Smooth muscle cell (in vitro differentiated cells): ENCODE results near the gene DDX56. TPM values are rescaled to one million over a fixed set of nuclear protein-coding genes. Genes with fewer than 3 reads are reported as not detected.
A peak's percentile ranks its signal among the peaks of the same experiment; 100 is the strongest.

ENCODE experiments used
- DNase-seq: peaks from one replicate; lab custom pipeline; 2025; ENCODE audit not compliant: unreplicated experiment; lab: John Stamatoyannopoulos, UW
- H2AFZ ChIP-seq: fragments of 200-600 bp; sonication (generic); 2 replicates; pipeline ENCODE4 v1.6.0; 2016; ENCODE audit warnings: antibody characterized with exemption, low read depth, mild to moderate bottlenecking
- H3F3A ChIP-seq: fragments of 200-600 bp; sonication (generic); 2 replicates; pipeline ENCODE4 v1.6.0; 2017; ENCODE audit warnings: antibody characterized with exemption, low read depth
- H3K27ac ChIP-seq: fragments of 200-600 bp; sonication (generic); 2 replicates; pipeline ENCODE4 v1.5.1; 2016; ENCODE audit warnings: low read depth, mild to moderate bottlenecking
- H3K27me3 ChIP-seq: fragments of 200-600 bp; sonication (generic); 2 replicates; pipeline ENCODE4 v1.6.1; 2016; ENCODE audit warnings: low read depth, mild to moderate bottlenecking
- H3K36me3 ChIP-seq: fragments of 200-600 bp; sonication (generic); 2 replicates; pipeline ENCODE4 v1.5.1; 2016; ENCODE audit warnings: low read depth
- H3K4me1 ChIP-seq: fragments of 200-600 bp; sonication (generic); 2 replicates; pipeline ENCODE4 v1.5.1; 2016; ENCODE audit warnings: low read depth
- H3K4me2 ChIP-seq: fragments of 200-600 bp; sonication (generic); 2 replicates; pipeline ENCODE4 v1.6.0; 2016; ENCODE audit warnings: mild to moderate bottlenecking
- H3K4me3 ChIP-seq: fragments of 200-600 bp; sonication (generic); 2 replicates; pipeline ENCODE4 v1.5.1; 2016; ENCODE audit warnings: mild to moderate bottlenecking
- H3K79me2 ChIP-seq: fragments of 200-600 bp; sonication (generic); 2 replicates; pipeline ENCODE4 v1.6.0; 2016; ENCODE audit warnings: low read depth, mild to moderate bottlenecking
- H3K9ac ChIP-seq: fragments of 200-600 bp; sonication (generic); 2 replicates; pipeline ENCODE4 v1.6.0; 2016; ENCODE audit warnings: low read depth
- H3K9me3 ChIP-seq: fragments of 200-600 bp; sonication (generic); replicated peaks from 2 replicates; pipeline ENCODE4 v1.5.1; 2016; ENCODE audit warnings: low read depth
- H4K20me1 ChIP-seq: fragments of 200-600 bp; sonication (generic); 2 replicates; pipeline ENCODE4 v1.6.0; 2016; ENCODE audit warnings: low read depth
- WGBS: methylation state at CpG from one replicate; pipeline ENCODE4 v1.1.7; 2016; ENCODE audit warnings: low lambda C conversion rate; 5-methylcytosine and 5-hydroxymethylcytosine counted together
- polyA plus RNA-seq: library from polyadenylated mRNA; unstranded; fragments of >200 nt; fragmentation: Nextera tagmentation; extraction: Ambion mirVana; gene quantifications from 2 replicates; pipeline ENCODE4 v1.2.1, GENCODE V29; 2016
- total RNA-seq: library from RNA; depleted of rRNA; stranded (reverse); fragments of >200 nt; gene quantifications from 2 replicates; pipeline ENCODE4 v1.2.3, GENCODE V29; 2014
- TF ChIP-seq, protein P1 (sequence below): fragments of 200-600 bp; sonication (generic); IDR thresholded peaks from 2 replicates; pipeline ENCODE4 v1.5.1; 2017; ENCODE audit warnings: borderline replicate concordance, mild to moderate bottlenecking, antibody characterized with exemption; ENCODE audit not compliant: insufficient read depth, poor library complexity, severe bottlenecking

DDX56 gene
- total and polyA plus RNA-seq, 2 experiments from 2014 or later: 43.2 to 64.5 TPM

DNA sequence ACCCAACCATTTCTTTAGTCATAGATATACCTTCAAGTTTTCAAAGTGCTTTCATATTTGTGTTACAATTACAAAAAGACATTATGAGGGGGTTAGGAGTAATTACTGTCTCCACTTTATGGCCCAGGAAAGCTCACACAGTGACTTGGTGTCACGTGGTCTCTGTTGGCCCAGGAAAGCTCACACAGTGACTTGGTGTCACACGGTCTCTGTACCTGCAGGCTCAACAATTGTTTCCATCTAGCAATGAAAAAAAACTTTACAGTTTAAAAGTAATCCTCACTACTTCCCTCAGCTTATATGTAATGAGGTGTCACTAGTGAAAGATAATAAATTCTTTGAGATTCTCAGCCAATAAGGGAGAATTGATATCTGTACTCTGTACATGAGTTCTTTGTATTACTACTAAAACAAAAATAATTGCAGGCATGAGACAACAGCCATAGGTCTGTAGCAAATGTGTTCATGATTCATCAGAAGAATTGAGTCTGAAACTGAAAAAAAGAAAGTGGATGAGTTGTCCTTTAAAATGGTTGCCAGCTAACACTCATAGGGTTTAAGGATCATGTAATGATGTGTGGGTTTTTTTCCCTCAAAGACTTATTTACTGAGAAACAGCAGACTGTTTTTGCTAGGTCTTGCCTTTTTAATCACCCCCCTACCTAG lies 43.6 kb upstream of the DDX56 start:
- H3K9ac ChIP-seq: peak overlapping the region; percentile 86
- H4K20me1 ChIP-seq: peaks cover 45% of the 10 kb centered on the region
- no peak overlapping the region for H3K4me3 ChIP-seq
- H3K79me2 ChIP-seq: peaks cover 93% of the 10 kb centered on the region
- TF ChIP-seq, protein P1, sequence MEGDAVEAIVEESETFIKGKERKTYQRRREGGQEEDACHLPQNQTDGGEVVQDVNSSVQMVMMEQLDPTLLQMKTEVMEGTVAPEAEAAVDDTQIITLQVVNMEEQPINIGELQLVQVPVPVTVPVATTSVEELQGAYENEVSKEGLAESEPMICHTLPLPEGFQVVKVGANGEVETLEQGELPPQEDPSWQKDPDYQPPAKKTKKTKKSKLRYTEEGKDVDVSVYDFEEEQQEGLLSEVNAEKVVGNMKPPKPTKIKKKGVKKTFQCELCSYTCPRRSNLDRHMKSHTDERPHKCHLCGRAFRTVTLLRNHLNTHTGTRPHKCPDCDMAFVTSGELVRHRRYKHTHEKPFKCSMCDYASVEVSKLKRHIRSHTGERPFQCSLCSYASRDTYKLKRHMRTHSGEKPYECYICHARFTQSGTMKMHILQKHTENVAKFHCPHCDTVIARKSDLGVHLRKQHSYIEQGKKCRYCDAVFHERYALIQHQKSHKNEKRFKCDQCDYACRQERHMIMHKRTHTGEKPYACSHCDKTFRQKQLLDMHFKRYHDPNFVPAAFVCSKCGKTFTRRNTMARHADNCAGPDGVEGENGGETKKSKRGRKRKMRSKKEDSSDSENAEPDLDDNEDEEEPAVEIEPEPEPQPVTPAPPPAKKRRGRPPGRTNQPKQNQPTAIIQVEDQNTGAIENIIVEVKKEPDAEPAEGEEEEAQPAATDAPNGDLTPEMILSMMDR: no peak
- peak overlapping the region; percentile 37 for H3K4me2 ChIP-seq
- H3K4me1 ChIP-seq: no peaks in the 10 kb centered on the region
- no peaks in the 10 kb centered on the region for H3K9me3 ChIP-seq
- H3K36me3 ChIP-seq: no peaks in the 10 kb centered on the region
- no peaks in the 10 kb centered on the region for H3K27me3 ChIP-seq
- H3K27ac ChIP-seq: peak overlapping the region; percentile 97
- no peaks in the 10 kb centered on the region for H3F3A ChIP-seq
- 65% methylated on average over 2 of the region's 2 CpGs for WGBS
- H2AFZ ChIP-seq: no peak overlapping the region
- DNase-seq: no peak

DNA sequence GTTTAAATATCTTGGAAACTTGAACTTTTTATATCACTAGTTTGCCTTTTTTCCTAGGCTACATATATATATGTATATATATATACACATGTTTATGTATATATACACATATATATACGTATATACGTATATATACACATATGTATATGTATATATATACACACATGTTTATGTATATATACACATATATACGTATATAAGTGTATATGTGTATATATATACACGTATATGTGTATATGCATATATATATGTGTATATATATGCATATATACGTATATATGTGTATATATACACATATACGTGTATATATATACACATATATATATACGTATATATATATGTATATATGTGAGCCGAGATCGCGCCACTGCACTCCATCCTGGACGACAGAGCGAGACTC lies 42.8 kb upstream of the DDX56 start:
- no peak overlapping the region for H3K4me2 ChIP-seq
- H3K9me3 ChIP-seq: no peaks in the 10 kb centered on the region
- no peaks in the 10 kb centered on the region for H3K4me1 ChIP-seq
- peaks cover 93% of the 10 kb centered on the region for H3K79me2 ChIP-seq
- 97% methylated on average over 12 of the region's 12 CpGs for WGBS
- H2AFZ ChIP-seq: no peak overlapping the region
- H3F3A ChIP-seq: no peaks in the 10 kb centered on the region
- TF ChIP-seq, protein P1: no peak
- H3K4me3 ChIP-seq: no peak overlapping the region
- H3K27me3 ChIP-seq: no peaks in the 10 kb centered on the region
- no peak overlapping the region for H3K9ac ChIP-seq
- H3K36me3 ChIP-seq: no peaks in the 10 kb centered on the region
- H4K20me1 ChIP-seq: peaks cover 42% of the 10 kb centered on the region
- no peak for DNase-seq
- no peak overlapping the region for H3K27ac ChIP-seq

DNA sequence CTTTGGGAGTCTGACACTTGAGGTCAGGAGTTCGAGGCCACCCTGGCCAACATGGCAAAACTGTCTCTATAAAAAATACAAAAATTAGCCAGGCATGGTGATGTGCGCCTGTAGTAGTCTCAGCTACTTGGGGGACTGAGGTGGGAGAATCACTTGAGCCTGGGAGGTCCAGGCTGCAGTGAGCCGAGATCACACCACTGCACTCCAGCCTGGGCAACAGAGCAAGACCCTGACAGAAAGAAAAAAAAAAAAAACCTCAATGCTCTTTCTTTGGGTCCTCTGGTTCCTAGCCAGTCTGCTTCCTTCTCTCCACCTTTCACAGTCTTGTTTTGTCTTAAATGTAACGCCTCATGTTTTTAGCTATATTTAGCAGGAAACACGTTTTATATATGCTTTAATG lies 42.1 kb upstream of the DDX56 start:
- DNase-seq: no peak
- TF ChIP-seq, protein P1: no peak
- H2AFZ ChIP-seq: no peak overlapping the region

DNA sequence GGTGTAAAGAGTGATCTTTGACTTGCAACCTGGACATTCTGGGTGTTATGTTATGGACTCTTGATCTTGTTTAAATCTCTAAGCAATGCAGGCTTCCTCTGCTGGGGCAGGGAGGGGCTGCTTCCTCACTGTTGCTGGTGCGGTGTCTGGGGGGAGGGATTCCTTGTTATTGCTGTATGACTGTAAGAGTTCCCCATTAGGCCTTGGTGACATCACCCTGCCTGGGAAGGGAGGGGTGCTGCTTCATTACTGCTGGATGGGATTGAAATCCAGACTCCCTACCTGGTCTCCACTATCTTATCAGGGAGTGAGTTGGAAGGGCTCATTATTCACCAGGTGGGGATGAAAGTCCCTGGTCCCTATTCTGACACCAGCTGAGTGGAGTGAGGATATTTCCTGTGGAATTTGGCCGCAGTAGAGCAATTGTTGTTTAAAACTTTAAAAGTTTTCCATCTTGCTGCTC lies 41.5 kb upstream of the DDX56 start:
- peak overlapping the region; percentile 80 for H3K27ac ChIP-seq

More for the DNA sequence above, 42.1 kb upstream of the DDX56 start:
- peaks cover 93% of the 10 kb centered on the region for H3K79me2 ChIP-seq
- WGBS: 98% methylated on average over 5 of the region's 5 CpGs
- H3K4me3 ChIP-seq: no peak overlapping the region
- H3K4me1 ChIP-seq: no peaks in the 10 kb centered on the region
- no peaks in the 10 kb centered on the region for H3K27me3 ChIP-seq
- H3K36me3 ChIP-seq: no peaks in the 10 kb centered on the region
- no peak overlapping the region for H3K4me2 ChIP-seq
- H4K20me1 ChIP-seq: peaks cover 44% of the 10 kb centered on the region
- no peaks in the 10 kb centered on the region for H3K9me3 ChIP-seq
- H3K27ac ChIP-seq: peak overlapping the region; percentile 80
- H3F3A ChIP-seq: no peaks in the 10 kb centered on the region
- peak overlapping the region; percentile 13 for H3K9ac ChIP-seq

More for the DNA sequence above, 41.5 kb upstream of the DDX56 start:
- no peaks in the 10 kb centered on the region for H3K36me3 ChIP-seq
- peaks cover 93% of the 10 kb centered on the region for H3K79me2 ChIP-seq
- H3K4me2 ChIP-seq: no peak overlapping the region
- DNase-seq: no peak
- no peaks in the 10 kb centered on the region for H3K4me1 ChIP-seq
- no peaks in the 10 kb centered on the region for H3F3A ChIP-seq
- peak overlapping the region; percentile 13 for H3K9ac ChIP-seq
- WGBS: 67% methylated on average over 2 of the region's 2 CpGs
- H3K27me3 ChIP-seq: no peaks in the 10 kb centered on the region
- no peaks in the 10 kb centered on the region for H3K9me3 ChIP-seq
- H4K20me1 ChIP-seq: peaks cover 50% of the 10 kb centered on the region
- no peak overlapping the region for H2AFZ ChIP-seq
- TF ChIP-seq, protein P1: no peak
- no peak overlapping the region for H3K4me3 ChIP-seq
